Hepatocyte (in vitro differentiated cells): ENCODE measurements around the gene ERBB4.

Experiments used
- CTCF ChIP-seq: fragments of 200-600 bp; sonication (generic); IDR thresholded peaks from 2 replicates; pipeline ENCODE4 v1.5.1; 2016; ENCODE audit warnings: antibody characterized with exemption, mild to moderate bottlenecking; ENCODE audit not compliant: poor library complexity
- EZH2 ChIP-seq: fragments of 200-600 bp; sonication (generic); IDR thresholded peaks from 2 replicates; pipeline ENCODE4 v1.6.1; 2016; ENCODE audit warnings: antibody characterized with exemption, mild to moderate bottlenecking, borderline replicate concordance

GRCh38 chr2:211423018-211423417 lies 1115.6 kb downstream of the ERBB4 start:
- TF ChIP-seq CTCF, result no peak
- TF ChIP-seq EZH2, result no peak
